C4-2B (cell line): ENCODE data around the gene FBXO5.

Source experiments
- H3K27ac ChIP-seq: fragments of 450-650 bp; 2 replicates; pipeline ENCODE4 v1.5.1; 2017
- ZFX ChIP-seq: fragments of 450-650 bp; IDR thresholded peaks from 2 replicates; pipeline ENCODE4 v1.6.1; 2017
- TF ChIP-seq, protein P1 (sequence below): fragments of 450-650 bp; conservative IDR thresholded peaks from 2 replicates; pipeline ENCODE4 v1.5.1; 2017; ENCODE audit warnings: mild to moderate bottlenecking

Gene FBXO5

DNA sequence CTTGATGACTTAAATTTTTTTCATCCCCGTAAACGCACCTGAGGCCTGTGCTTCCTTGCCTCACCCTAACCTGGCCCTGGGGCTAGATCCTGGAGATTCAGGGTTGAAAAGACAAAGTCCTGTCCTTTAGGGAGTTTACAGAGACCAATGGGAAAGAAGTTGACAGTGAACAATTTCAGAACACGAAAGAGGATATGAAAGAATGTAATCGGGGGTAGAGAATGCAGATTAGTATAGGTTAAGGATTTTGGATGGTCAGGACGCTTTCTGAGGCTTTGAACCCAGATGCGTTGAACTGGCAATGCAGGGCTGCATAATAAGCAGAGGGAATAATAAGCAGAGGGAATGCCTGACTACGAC, 1.7 kb upstream of the FBXO5 start:
- no peak for TF ChIP-seq ZFX
- TF ChIP-seq, protein P1, sequence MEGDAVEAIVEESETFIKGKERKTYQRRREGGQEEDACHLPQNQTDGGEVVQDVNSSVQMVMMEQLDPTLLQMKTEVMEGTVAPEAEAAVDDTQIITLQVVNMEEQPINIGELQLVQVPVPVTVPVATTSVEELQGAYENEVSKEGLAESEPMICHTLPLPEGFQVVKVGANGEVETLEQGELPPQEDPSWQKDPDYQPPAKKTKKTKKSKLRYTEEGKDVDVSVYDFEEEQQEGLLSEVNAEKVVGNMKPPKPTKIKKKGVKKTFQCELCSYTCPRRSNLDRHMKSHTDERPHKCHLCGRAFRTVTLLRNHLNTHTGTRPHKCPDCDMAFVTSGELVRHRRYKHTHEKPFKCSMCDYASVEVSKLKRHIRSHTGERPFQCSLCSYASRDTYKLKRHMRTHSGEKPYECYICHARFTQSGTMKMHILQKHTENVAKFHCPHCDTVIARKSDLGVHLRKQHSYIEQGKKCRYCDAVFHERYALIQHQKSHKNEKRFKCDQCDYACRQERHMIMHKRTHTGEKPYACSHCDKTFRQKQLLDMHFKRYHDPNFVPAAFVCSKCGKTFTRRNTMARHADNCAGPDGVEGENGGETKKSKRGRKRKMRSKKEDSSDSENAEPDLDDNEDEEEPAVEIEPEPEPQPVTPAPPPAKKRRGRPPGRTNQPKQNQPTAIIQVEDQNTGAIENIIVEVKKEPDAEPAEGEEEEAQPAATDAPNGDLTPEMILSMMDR, result no peak
- peak overlapping the region; percentile 91 for H3K27ac ChIP-seq

DNA sequence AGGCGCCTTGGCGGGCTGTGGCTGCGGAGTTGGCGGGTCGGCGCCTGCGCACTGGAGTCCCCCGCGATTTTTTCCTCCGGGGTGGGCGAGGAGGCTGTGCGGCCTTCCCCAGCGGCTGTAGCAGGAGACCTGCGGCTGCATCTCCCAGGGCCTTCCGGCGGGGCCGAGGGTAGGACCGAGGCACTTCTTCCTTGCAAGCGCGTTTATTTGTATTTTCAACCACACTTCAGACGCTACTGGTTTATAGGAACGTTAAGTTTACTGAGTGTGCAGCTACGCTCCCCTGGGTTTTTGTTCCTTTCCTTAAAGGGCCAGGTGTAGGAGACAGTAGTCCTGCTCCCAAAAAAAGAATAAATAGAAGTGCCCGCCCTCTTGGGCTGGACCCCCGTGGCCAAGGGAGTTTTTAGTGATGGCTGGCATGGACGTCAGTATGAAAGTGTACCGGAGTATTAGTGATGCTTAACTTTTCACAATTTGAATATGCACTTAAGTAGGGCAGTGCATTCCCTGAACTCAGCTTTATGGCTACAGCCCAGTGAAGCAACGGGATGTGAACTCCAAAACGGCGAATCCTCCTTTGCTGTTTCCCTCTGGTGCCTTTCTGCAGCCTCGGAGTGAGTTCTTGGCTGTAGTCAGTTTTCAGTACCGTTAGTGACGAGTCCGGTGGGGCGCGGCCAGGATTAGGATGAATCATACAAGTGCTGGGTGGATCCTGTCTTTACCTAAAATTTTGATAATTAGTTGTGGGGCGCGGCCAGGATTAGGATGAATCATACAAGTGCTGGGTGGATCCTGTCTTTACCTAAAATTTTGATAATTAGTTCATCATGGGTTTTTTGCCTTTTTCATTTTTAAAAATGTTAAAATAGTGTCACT, 1.0 kb upstream of the FBXO5 start:
- peak overlapping the region; percentile 91 for H3K27ac ChIP-seq
- TF ChIP-seq, protein P1, result no peak
- peak; percentile 81 for TF ChIP-seq ZFX

DNA sequence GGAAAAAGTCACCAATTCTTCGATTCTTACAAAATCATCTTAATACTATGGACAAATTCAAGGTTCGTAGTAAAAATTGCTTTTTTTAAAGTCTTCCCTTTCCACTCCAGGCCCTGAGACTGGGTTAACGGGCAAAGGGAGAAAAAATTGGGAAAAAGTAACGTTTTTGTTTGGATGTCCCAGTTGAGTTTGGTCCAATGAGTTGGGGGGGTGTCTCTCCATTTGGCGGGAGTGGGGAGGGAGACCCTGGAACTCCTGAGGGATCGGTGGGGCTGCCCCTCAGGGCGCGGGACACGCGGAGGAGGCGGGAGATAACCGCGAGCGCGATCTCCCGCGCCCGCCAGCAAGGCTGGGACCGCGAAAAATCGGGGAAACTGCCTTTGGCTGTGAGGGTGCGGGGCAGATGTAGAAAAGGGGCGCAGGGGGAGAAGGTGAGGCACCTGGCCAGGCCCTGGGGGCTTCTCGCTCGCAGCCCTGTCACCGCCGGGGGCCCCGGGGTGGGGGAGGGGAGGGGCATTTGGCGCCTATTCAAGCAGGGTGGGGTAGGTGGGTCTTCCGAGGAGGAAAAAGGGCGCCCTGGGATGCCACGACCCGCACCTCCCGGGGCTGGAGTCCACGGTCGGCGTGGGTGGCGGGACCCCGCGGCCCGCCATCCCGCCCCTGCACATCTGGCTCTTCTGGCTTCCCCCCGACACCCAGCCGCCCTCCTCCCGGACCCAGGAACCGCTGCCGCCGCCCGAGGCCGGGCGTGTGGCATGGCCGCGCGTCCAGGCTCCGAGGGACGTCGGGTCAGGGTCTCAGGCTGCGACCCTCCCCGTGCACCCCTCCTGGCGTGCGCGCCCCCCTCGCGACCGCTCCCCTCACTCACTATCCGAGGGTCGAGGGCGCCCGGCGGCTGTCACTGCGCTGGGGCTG, 595 bp downstream of the FBXO5 start:
- H3K27ac ChIP-seq, result peak overlapping the region; percentile 91
- TF ChIP-seq ZFX, result no peak
- TF ChIP-seq, protein P1, result no peak

DNA sequence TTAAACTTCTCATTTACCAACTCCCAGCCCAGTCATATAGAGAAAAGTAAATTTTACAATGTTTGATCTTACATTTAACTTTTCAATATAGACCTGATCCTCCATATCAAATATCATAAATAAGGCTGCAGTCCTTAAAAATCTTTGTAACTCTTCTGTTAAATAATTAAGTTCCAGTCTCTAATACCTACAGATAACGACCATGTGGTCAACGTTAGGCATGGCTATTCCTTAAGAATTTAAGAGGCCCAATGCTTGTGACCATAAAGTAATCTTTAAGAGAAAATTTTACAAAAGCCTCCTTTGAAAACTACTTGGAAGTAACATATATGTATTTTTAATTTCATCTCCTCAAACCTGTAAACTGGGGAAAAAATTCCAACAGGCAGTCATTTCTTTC, 1.6 kb downstream of the FBXO5 start:
- no peak overlapping the region for H3K27ac ChIP-seq
- TF ChIP-seq, protein P1, result no peak
- no peak for TF ChIP-seq ZFX

DNA sequence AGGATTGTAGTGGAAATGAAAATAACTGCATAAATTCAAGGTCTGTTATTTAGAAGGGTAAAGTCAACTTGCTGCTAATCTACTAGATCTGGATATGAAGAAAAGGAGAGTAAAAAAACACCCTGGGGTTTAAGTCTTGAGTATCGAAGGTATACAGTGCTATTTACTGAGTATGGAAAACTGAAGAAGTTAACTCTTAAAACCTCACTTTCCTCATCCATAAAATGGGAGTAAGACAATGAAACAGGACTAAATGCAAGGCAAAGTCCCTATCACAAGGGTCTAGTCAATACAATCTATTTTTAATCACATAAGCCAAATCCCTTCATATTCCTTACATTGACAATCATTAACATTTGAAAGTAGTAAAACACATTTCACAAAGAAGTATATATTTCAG, 2.2 kb downstream of the FBXO5 start:
- H3K27ac ChIP-seq, result no peak overlapping the region
- no peak for TF ChIP-seq ZFX
- TF ChIP-seq, protein P1, result no peak

DNA sequence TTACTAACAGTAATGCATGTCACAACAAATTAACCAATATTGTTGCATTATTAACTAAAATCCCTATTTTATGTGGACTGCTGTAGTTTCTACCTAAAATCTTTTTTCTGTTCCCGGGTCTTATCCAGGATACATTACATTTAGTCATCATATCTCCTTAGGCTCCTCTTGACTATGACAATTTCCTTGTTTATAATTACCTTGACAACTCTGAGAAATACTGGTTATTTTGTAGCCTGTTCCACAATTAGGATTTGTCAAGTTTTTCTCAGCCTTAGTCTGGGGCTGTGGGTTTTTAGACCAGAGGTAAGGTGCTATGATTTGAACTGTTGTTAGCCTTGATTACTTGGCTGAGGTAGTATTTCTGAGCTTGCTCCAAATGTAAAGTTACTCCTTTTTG, 3.7 kb downstream of the FBXO5 start:
- H3K27ac ChIP-seq, result no peak overlapping the region
- TF ChIP-seq ZFX, result no peak
- TF ChIP-seq, protein P1, result no peak

DNA sequence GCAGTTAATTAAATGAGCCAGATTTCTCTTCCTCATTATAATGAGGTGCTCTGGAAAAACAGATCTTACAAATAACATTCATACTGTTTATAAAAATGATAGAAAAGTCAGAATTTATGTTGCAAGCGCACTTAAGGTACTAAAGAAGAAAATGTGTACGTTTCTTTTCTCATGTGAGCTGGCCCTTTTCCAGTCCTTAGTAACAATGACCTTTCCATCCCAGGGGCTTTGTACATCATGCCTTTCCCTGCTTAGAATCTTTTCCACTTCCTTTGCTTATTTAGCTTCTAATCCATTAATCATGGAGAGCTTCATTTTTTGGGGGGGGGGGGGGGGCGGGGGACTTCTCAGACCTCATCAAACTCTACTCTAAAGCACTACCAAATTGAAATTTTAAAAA, 4.8 kb downstream of the FBXO5 start:
- H3K27ac ChIP-seq, result no peak overlapping the region
- no peak for TF ChIP-seq ZFX
- TF ChIP-seq, protein P1, result no peak
